Esophagus squamous epithelium (tissue), 5 donors: ENCODE data around the gene SLC1A3. TPM values are rescaled to one million over a fixed set of nuclear protein-coding genes. Genes with fewer than 3 reads are reported as not detected.

Source experiments
- DNase-seq: peaks from one replicate; lab custom pipeline; 2025; lab: John Stamatoyannopoulos, UW
- H3K27ac ChIP-seq, 4 donors: fragments of 200-600 bp; sonication (generic); one replicate each; pipeline ENCODE4 v1.5.1; 2016 to 2019; ENCODE audit warnings: mild to moderate bottlenecking in 1 of 4
- H3K27me3 ChIP-seq, 4 donors: fragments of 200-600 bp; sonication (generic); 1 replicate in 3 of 4; 2 replicates in 1 of 4; pipeline versions ENCODE4 v1.5.1 to v1.6.0; 2017 to 2021; ENCODE audit warnings: antibody characterized with exemption in 1 of 4
- H3K36me3 ChIP-seq, 3 donors: fragments of 200-600 bp; sonication (generic); one replicate each; pipeline ENCODE4 v1.5.1; 2016 to 2019
- H3K4me1 ChIP-seq, 3 donors: fragments of 200-600 bp; sonication (generic); one replicate each; pipeline ENCODE4 v1.5.1; 2017 to 2019
- H3K4me3 ChIP-seq, 4 donors: fragments of 200-600 bp; sonication (generic); 1 replicate in 3 of 4; 2 replicates in 1 of 4; pipeline ENCODE4 v1.5.1; 2016 to 2019; ENCODE audit warnings: mild to moderate bottlenecking in 2 of 4, moderate library complexity in 1 of 4
- H3K9me3 ChIP-seq, 3 donors: fragments of 200-600 bp; sonication (generic); one replicate each; pipeline ENCODE4 v1.5.1; 2016 to 2019
- CTCF ChIP-seq, 6 experiments: fragments of 450-650 bp in 4 of 6; fragments of 200-600 bp in 2 of 6; sonication (generic) in 2 of 6; IDR thresholded peaks; one replicate each; pipeline ENCODE4 v1.5.1; 2016 to 2019; ENCODE audit warnings: antibody characterized with exemption in 6 of 6, mild to moderate bottlenecking in 4 of 6, moderate library complexity in 4 of 6
- POLR2A ChIP-seq, 4 donors: fragments of 450-650 bp; IDR thresholded peaks; one replicate each; pipeline ENCODE4 v1.6.1; 2017; ENCODE audit warnings: antibody characterized with exemption in 4 of 4, mild to moderate bottlenecking in 4 of 4, moderate library complexity in 3 of 4
- WGBS, 2 donors: methylation state at CpG; one replicate each; pipeline ENCODE4 v1.1.5; 2018; 5-methylcytosine and 5-hydroxymethylcytosine counted together
- intact Hi-C: fragments of 100-400 bp; cut with DNase I; formaldehyde crosslinking; loops from one replicate; pipeline ENCODE4 v1.15.0; 2022
- total RNA-seq, 4 donors: library from RNA; depleted of rRNA; stranded (reverse); fragments of >200 nt; gene quantifications; one replicate each; pipeline ENCODE4 v1.1.0, GENCODE V29; 2016
- donor health status: DM: yes; HTN: yes; CAD: no.

SLC1A3 gene
- total RNA-seq, 4 donors from 2014 or later = 16.2 to 54.8 (median 31.4) TPM

GRCh38 chr5:36654564-36654963 lies 48.2 kb downstream of the SLC1A3 start:
- H3K27me3 ChIP-seq = no peaks in the 10 kb centered on the region
- peaks cover 5 to 69% (median 14%) of the 10 kb centered on the region in 3 donors for H3K4me1 ChIP-seq
- H3K4me3 ChIP-seq = no peak overlapping the region
- H3K36me3 ChIP-seq = no peaks in the 10 kb centered on the region
- no peaks in the 10 kb centered on the region for H3K9me3 ChIP-seq
- TF ChIP-seq POLR2A (IDR thresholded peaks at IDR 0.05) (no peak), CTCF (IDR thresholded peaks at IDR 0.05) (no peak)
- H3K27ac ChIP-seq = no peak overlapping the region
- intact Hi-C loops = no loop called here
- DNase-seq = no peak
- WGBS, 2 donors = 82 to 94% methylated on average over 3 of the region's 3 CpGs

DNA sequence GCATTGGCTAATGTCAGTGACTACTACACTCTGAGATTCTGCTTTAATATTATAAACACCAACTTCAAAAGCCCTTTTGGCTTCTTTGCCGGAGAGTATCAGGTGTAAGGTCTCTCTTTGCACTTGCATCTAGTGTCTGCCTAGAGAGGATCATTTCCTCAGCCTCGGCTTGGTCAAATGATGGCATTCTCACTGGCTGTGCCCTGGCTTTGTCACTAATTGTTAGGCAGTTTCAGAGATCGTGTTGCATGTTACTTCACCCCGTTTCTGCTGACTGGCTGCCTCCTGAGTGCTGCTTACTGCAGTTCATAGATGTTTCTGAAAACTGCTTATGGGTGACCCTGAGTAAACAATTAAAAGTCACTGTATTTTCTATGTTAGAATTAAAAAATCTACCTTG lies 48.8 kb downstream of the SLC1A3 start:
- 34 to 69% methylated on average over 2 to 4 of the region's 4 CpGs for WGBS, 2 donors
- Histone ChIP-seq H3K4me3 (no peak overlapping the region), H3K9me3 (no peaks in the 10 kb centered on the region), H3K36me3 (no peaks in the 10 kb centered on the region), H3K4me1 (peaks cover 5 to 75% (median 17%) of the 10 kb centered on the region in 3 donors), H3K27me3 (no peaks in the 10 kb centered on the region), H3K27ac (no peak overlapping the region)
- TF ChIP-seq POLR2A (IDR thresholded peaks at IDR 0.05) (no peak), CTCF (IDR thresholded peaks at IDR 0.05) (no peak)
- no peak for DNase-seq
- intact Hi-C loops = no loop called here

DNA sequence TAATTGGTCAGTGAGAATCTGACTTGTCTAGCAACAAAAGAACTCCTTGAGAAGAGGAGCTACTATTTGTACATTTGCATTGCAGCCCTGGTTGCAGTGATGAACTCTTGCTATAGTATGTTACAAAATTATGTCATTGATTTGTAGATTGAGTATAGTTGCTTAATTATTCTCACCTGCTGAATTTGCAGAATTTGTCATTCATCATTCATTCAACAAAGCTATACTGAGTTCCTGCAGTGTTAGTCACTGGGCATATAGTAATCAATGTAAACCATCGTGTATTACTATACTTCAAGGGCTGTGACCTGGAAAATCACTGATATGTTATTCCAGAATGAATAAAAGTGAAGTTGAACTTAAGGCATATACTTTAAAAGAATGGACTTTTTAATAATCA lies 50.1 kb downstream of the SLC1A3 start:
- intact Hi-C loops = no loop called here
- DNase-seq = no peak
- H3K27ac ChIP-seq = peak overlapping the region in 2 of 4 donors; percentile 63 to 76
- WGBS, 2 donors = 32 to 36% methylated on average over 1 of the region's 1 CpG
- H3K4me1 ChIP-seq = peaks cover 5 to 80% (median 17%) of the 10 kb centered on the region in 3 donors
- H3K36me3 ChIP-seq = no peaks in the 10 kb centered on the region
- H3K4me3 ChIP-seq = no peak overlapping the region
- no peaks in the 10 kb centered on the region for H3K9me3 ChIP-seq
- no peak for TF ChIP-seq POLR2A (IDR thresholded peaks at IDR 0.05)
- TF ChIP-seq CTCF (IDR thresholded peaks at IDR 0.05) = no peak
- H3K27me3 ChIP-seq = no peaks in the 10 kb centered on the region

DNA sequence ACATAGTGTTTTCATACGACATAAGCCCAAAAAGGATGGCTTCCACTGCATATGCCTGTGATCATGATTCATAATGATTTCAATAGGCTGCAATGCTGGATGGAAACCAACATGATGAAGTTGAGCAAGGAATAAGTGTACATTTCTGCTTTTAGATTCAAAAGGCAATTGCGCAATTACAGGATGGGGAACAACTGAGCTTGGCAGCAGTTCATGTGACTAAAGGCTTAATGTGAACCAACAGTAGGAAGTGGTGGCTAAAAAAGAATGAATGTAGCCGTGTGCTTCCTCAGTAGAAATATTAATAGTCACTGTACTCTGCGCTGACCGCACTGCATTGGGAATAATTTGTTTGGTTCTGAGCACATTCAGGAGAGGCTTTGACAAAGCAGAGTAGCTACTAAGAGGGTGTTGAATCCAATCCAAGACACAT lies 51.2 kb downstream of the SLC1A3 start:
- no peaks in the 10 kb centered on the region for H3K27me3 ChIP-seq
- H3K4me3 ChIP-seq = no peak overlapping the region
- intact Hi-C loops = no loop called here
- no peaks in the 10 kb centered on the region for H3K36me3 ChIP-seq
- 8 to 11% methylated on average over 5 of the region's 5 CpGs for WGBS, 2 donors
- H3K27ac ChIP-seq = peak overlapping the region; percentile 68 to 80 (median 76)
- peak in 1 of 6 experiments; percentile 5 for TF ChIP-seq CTCF (IDR thresholded peaks at IDR 0.05)
- TF ChIP-seq POLR2A (IDR thresholded peaks at IDR 0.05) = peak in 1 of 4 donors; percentile 27
- no peaks in the 10 kb centered on the region for H3K9me3 ChIP-seq
- H3K4me1 ChIP-seq = peaks cover 5 to 69% (median 17%) of the 10 kb centered on the region in 3 donors
- DNase-seq = peak; percentile 14

DNA sequence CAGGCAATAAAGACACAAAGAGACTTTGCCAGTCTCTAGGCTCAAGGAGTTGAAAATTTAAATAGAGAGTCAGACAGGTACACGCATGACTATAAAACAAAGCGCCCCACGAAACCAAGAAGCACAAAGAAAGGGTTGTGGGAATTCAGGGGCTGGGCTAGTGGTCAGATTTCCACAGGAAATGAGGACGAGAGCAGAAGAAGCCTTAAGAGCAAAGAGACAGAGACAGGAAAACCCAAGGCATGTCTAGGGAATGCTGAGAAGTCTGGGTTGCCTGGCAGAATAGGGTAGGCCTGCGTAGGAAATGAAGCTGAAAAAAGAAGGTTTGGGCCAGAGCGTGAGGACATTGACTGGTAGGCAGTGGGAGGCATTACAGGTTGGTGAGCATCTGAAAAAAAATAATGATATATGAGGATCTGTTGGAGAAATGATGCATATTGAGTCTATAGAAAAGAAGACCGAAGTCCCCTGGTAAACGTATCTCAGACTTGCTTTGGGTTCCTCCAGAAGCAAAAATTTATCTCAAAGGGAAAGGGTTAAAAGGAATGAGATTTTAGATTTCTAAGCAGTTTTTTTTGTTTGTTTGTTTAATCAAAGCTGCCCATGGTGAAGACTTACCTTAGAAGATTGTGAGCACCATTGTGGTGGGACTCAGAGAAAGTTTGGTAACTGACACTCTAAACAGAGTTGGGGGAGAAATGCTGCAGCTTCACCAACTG lies 51.8 kb downstream of the SLC1A3 start:
- intact Hi-C loops = no loop called here
- 54 to 62% methylated on average over 8 of the region's 8 CpGs for WGBS, 2 donors
- Histone ChIP-seq H3K36me3 (no peaks in the 10 kb centered on the region), H3K9me3 (no peaks in the 10 kb centered on the region), H3K27ac (peak overlapping the region; percentile 68 to 80 (median 76)), H3K4me3 (no peak overlapping the region), H3K4me1 (peaks cover 5 to 63% (median 17%) of the 10 kb centered on the region in 3 donors), H3K27me3 (no peaks in the 10 kb centered on the region)
- DNase-seq = no peak
- no peak for TF ChIP-seq POLR2A (IDR thresholded peaks at IDR 0.05)
- no peak for TF ChIP-seq CTCF (IDR thresholded peaks at IDR 0.05)
